ENCODE data around the gene ENTPD3. TPM values are rescaled to one million over a fixed set of nuclear protein-coding genes. Genes with fewer than 3 reads are reported as not detected.

Gene ENTPD3
- total and polyA plus RNA-seq, 2 donors from 2014 or later, result 1.1 TPM

DNA sequence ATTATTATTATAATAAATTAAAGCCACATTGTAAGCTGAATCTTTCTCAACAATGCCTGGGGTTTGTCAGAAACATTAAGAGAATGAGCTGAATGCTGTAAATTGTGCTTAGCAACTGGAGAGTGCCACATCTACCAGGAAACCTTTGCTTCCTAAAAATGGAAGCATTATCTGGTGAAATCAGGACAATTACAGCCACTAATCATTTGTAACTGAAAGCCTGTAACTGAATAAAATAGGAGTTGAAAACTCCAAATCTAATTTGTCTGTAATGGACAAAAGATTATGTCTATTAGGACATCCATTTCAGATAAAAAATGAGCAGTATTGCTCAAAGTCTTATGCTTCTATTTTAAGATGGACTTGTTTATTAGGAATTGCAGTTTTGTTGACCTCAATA lies 45.3 kb upstream of the ENTPD3 start:
- Histone ChIP-seq H3K4me1 (ENCODE audit: control insufficient read depth in 2 of 3, insufficient read depth in 2 of 3, low read depth in 1 of 3, low read length in 3 of 3) (no peaks in the 10 kb centered on the region), H3K4me3 (ENCODE audit: low read length in 3 of 3) (no peak overlapping the region), H3K9me3 (ENCODE audit: control insufficient read depth in 2 of 3, insufficient read depth in 1 of 3, low read length in 3 of 3) (no peaks in the 10 kb centered on the region), H3K36me3 (ENCODE audit: control insufficient read depth in 2 of 3, insufficient read depth in 3 of 3, low read length in 3 of 3) (no peaks in the 10 kb centered on the region), H3K27me3 (ENCODE audit: control insufficient read depth, insufficient read depth, low read length) (no peaks in the 10 kb centered on the region), H3K9ac (ENCODE audit: low read length in 3 of 3) (no peak overlapping the region), H3K27ac (ENCODE audit: low read depth in 2 of 2, low read length in 2 of 2) (no peak overlapping the region)
- FAIRE-seq, result no peak
- no peak for DNase-seq
- intact Hi-C loops (cut with DNase I), result no loop called here
- TF ChIP-seq, protein P1, sequence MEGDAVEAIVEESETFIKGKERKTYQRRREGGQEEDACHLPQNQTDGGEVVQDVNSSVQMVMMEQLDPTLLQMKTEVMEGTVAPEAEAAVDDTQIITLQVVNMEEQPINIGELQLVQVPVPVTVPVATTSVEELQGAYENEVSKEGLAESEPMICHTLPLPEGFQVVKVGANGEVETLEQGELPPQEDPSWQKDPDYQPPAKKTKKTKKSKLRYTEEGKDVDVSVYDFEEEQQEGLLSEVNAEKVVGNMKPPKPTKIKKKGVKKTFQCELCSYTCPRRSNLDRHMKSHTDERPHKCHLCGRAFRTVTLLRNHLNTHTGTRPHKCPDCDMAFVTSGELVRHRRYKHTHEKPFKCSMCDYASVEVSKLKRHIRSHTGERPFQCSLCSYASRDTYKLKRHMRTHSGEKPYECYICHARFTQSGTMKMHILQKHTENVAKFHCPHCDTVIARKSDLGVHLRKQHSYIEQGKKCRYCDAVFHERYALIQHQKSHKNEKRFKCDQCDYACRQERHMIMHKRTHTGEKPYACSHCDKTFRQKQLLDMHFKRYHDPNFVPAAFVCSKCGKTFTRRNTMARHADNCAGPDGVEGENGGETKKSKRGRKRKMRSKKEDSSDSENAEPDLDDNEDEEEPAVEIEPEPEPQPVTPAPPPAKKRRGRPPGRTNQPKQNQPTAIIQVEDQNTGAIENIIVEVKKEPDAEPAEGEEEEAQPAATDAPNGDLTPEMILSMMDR (IDR thresholded peaks at IDR 0.05; ENCODE audit: borderline replicate concordance, extremely low read depth, insufficient read depth), result no peak

DNA sequence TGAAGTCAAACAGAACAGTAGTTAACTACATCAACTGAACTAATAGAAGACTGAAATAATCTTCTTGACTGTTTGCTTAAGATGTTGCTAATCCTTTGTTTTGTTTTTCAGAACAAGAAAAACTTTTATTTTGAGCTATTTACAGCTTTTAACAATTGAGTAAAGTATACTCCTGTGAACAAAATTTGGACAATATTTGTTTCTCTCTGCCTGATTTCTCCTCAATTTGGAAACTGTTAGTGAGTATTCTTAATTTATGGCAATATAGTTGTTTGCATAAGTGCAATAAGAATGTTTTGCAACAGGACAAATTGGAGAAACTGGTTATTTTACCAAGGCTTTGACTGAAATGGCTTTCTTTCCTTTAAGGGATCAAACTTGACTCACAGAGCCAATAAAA lies 36.5 kb upstream of the ENTPD3 start:
- FAIRE-seq, result no peak

DNA sequence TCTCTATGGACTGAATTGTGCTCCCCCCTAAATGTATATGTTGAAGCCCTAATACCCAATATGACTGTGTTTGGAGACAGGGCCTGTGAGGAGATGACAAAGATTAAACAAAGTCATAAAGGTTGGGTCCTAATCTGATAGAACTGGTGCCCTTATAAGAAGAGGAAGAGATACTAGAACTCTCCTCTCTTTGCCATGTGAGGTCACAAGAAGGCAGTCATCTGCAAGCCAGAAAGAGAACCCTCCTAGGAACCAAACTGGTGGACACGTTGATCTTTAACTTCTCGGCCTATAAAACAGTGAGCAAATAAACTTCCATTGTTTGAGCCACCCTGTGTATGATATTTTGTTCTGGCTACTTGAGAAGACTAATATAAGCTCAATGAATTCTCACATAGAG lies 31.6 kb upstream of the ENTPD3 start:
- TF ChIP-seq, protein P1 (IDR thresholded peaks at IDR 0.05; ENCODE audit: borderline replicate concordance, extremely low read depth, insufficient read depth), result no peak
- H3K27ac ChIP-seq (ENCODE audit: low read depth in 2 of 2, low read length in 2 of 2), result no peak overlapping the region
- H3K4me3 ChIP-seq (ENCODE audit: low read length in 3 of 3), result no peak overlapping the region
- DNase-seq (no peak), FAIRE-seq (no peak)
- H3K4me1 ChIP-seq (ENCODE audit: control insufficient read depth in 2 of 3, insufficient read depth in 2 of 3, low read depth in 1 of 3, low read length in 3 of 3), result no peaks in the 10 kb centered on the region
- H3K9me3 ChIP-seq (ENCODE audit: control insufficient read depth in 2 of 3, insufficient read depth in 1 of 3, low read length in 3 of 3), result peaks cover 0 to 4% (median 0%) of the 10 kb centered on the region in 3 donors
- intact Hi-C loops (cut with DNase I), result no loop called here
- H3K9ac ChIP-seq (ENCODE audit: low read length in 3 of 3), result no peak overlapping the region
- no peaks in the 10 kb centered on the region for H3K36me3 ChIP-seq (ENCODE audit: control insufficient read depth in 2 of 3, insufficient read depth in 3 of 3, low read length in 3 of 3)
- H3K27me3 ChIP-seq (ENCODE audit: control insufficient read depth, insufficient read depth, low read length), result no peaks in the 10 kb centered on the region

More for the DNA sequence above, 36.5 kb upstream of the ENTPD3 start:
- H3K27ac ChIP-seq (ENCODE audit: low read depth in 2 of 2, low read length in 2 of 2), result no peak overlapping the region
- no peak overlapping the region for H3K4me3 ChIP-seq (ENCODE audit: low read length in 3 of 3)
- DNase-seq, result no peak
- H3K27me3 ChIP-seq (ENCODE audit: control insufficient read depth, insufficient read depth, low read length), result no peaks in the 10 kb centered on the region
- TF ChIP-seq, protein P1 (IDR thresholded peaks at IDR 0.05; ENCODE audit: borderline replicate concordance, extremely low read depth, insufficient read depth), result no peak
- H3K36me3 ChIP-seq (ENCODE audit: control insufficient read depth in 2 of 3, insufficient read depth in 3 of 3, low read length in 3 of 3), result no peaks in the 10 kb centered on the region
- H3K9ac ChIP-seq (ENCODE audit: low read length in 3 of 3), result no peak overlapping the region
- H3K4me1 ChIP-seq (ENCODE audit: control insufficient read depth in 2 of 3, insufficient read depth in 2 of 3, low read depth in 1 of 3, low read length in 3 of 3), result no peaks in the 10 kb centered on the region
- peaks cover 0 to 7% (median 0%) of the 10 kb centered on the region in 3 donors for H3K9me3 ChIP-seq (ENCODE audit: control insufficient read depth in 2 of 3, insufficient read depth in 1 of 3, low read length in 3 of 3)
- intact Hi-C loops (cut with DNase I), result no loop called here

DNA sequence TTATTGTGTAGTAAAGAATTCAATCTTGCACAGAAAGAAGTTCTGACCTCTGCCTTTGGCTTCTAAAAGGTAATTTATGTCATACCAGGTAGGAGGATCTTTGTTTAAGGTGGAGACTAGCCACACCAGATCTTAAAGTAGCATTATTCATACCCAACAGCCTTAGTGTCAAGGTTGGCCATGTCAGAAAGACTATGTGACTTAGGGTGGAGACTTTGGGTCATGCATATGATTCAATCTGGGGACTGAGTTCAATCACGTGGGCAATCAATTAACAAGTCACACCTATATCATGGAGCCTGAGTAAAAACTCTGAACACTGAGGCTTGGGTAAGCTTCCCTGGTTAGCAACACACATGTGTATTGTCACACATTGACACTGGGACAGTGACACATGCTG lies 28.5 kb upstream of the ENTPD3 start:
- intact Hi-C loops (cut with DNase I), result no loop called here
- Histone ChIP-seq H3K9me3 (ENCODE audit: control insufficient read depth in 2 of 3, insufficient read depth in 1 of 3, low read length in 3 of 3) (no peaks in the 10 kb centered on the region), H3K27ac (ENCODE audit: low read depth in 2 of 2, low read length in 2 of 2) (no peak overlapping the region), H3K9ac (ENCODE audit: low read length in 3 of 3) (no peak overlapping the region), H3K4me3 (ENCODE audit: low read length in 3 of 3) (no peak overlapping the region), H3K36me3 (ENCODE audit: control insufficient read depth in 2 of 3, insufficient read depth in 3 of 3, low read length in 3 of 3) (no peaks in the 10 kb centered on the region), H3K4me1 (ENCODE audit: control insufficient read depth in 2 of 3, insufficient read depth in 2 of 3, low read depth in 1 of 3, low read length in 3 of 3) (no peaks in the 10 kb centered on the region), H3K27me3 (ENCODE audit: control insufficient read depth, insufficient read depth, low read length) (no peaks in the 10 kb centered on the region)
- TF ChIP-seq, protein P1 (IDR thresholded peaks at IDR 0.05; ENCODE audit: borderline replicate concordance, extremely low read depth, insufficient read depth), result no peak
- DNase-seq, result no peak
- FAIRE-seq, result no peak

Measured in kidney (tissue), 14 donors.